IMR-90 (cell line): ENCODE measurements around the gene OR5M11. TPM values are rescaled to one million over a fixed set of nuclear protein-coding genes. Genes with fewer than 3 reads are reported as not detected.

Experiments used
- ATAC-seq: fragments of 200-7000 bp; cut with Tn5 transposase; 2 replicates; pipeline ENCODE4 v1.9.1; 2020; ENCODE audit warnings: low read depth, mild to moderate bottlenecking, moderate library complexity
- BruUV-seq: library from RNA; stranded (reverse); fragments of 400-500 nt; replicated peaks from 2 replicates; lab custom pipeline; 2021; lab: Mats Ljungman, UMichigan
- CTCF ChIA-PET: fragments of 300-600 bp; formaldehyde crosslinking; extraction: SDS; loops from one replicate; lab custom pipeline; 2021; ENCODE audit warnings: antibody characterized with exemption; lab: Yijun Ruan, JAX
- POLR2A ChIA-PET: fragments of 300-600 bp; sonication (Branson Sonifier 250); formaldehyde crosslinking; loops from one replicate; lab custom pipeline; 2022; ENCODE audit warnings: antibody characterized with exemption; ENCODE audit not compliant: unreplicated experiment; lab: Charles Lee
- DNase-seq: peaks from one replicate; pipeline ENCODE4 v3.0.0; 2013
- H2AFZ ChIP-seq: replicated peaks from 2 replicates; pipeline ENCODE3; 2013; ENCODE audit warnings: low read length, mild to moderate bottlenecking; ENCODE audit not compliant: poor library complexity
- H2AK5ac ChIP-seq: 2 replicates; pipeline ENCODE4 v1.6.1; 2013; ENCODE audit warnings: low read depth, low read length, inconsistent platforms
- H2AK9ac ChIP-seq: replicated peaks from 2 replicates; pipeline ENCODE3; 2013; ENCODE audit warnings: mild to moderate bottlenecking, low read depth, low read length, moderate library complexity; ENCODE audit not compliant: poor library complexity
- H2BK120ac ChIP-seq: 2 replicates; pipeline ENCODE4 v1.6.1; 2013; ENCODE audit warnings: low read depth, low read length, inconsistent platforms
- H2BK15ac ChIP-seq: 3 replicates; pipeline ENCODE4 v1.6.1; 2013; ENCODE audit warnings: low read depth, low read length, inconsistent platforms
- H2BK20ac ChIP-seq: 2 replicates; pipeline ENCODE4 v1.6.1; 2013; ENCODE audit warnings: low read depth, mild to moderate bottlenecking, inconsistent platforms, low read length, moderate library complexity
- H2BK5ac ChIP-seq: 2 replicates; pipeline ENCODE4 v1.6.1; 2013; ENCODE audit warnings: mild to moderate bottlenecking, low read depth, low read length, inconsistent platforms; ENCODE audit not compliant: poor library complexity, severe bottlenecking
- H3K14ac ChIP-seq: replicated peaks from 2 replicates; pipeline ENCODE4 v1.6.1; 2013; ENCODE audit warnings: low read depth, low read length, inconsistent platforms
- H3K18ac ChIP-seq: 2 replicates; pipeline ENCODE4 v1.6.1; 2013; ENCODE audit warnings: low read depth, low read length, control low read depth
- H3K23ac ChIP-seq: 2 replicates; pipeline ENCODE4 v1.6.1; 2013; ENCODE audit warnings: low read depth, low read length, inconsistent platforms
- H3K27ac ChIP-seq: 2 replicates; pipeline ENCODE4 v1.5.1; 2013; ENCODE audit warnings: mild to moderate bottlenecking, control low read depth, low read length; ENCODE audit not compliant: insufficient read depth
- H3K27me3 ChIP-seq: 2 replicates; pipeline ENCODE4 v1.6.1; 2013; ENCODE audit warnings: low read length; ENCODE audit not compliant: control insufficient read depth, insufficient read depth
- H3K36me3 ChIP-seq: 2 replicates; pipeline ENCODE4 v1.6.1; 2013; ENCODE audit warnings: low read length, mixed read lengths; ENCODE audit not compliant: control insufficient read depth, insufficient read depth
- H3K4ac ChIP-seq: 2 replicates; pipeline ENCODE4 v1.6.1; 2013; ENCODE audit warnings: low read depth, low read length, inconsistent platforms
- H3K4me1 ChIP-seq: 2 replicates; pipeline ENCODE4 v1.6.1; 2013; ENCODE audit warnings: low read length, mixed read lengths; ENCODE audit not compliant: control insufficient read depth, insufficient read depth
- H3K4me2 ChIP-seq: 2 replicates; pipeline ENCODE4 v1.6.1; 2013; ENCODE audit warnings: low read depth, mild to moderate bottlenecking, control low read depth, low read length, moderate library complexity
- H3K4me3 ChIP-seq: 2 replicates; pipeline ENCODE4 v1.5.1; 2013; ENCODE audit warnings: low read depth, mild to moderate bottlenecking, control low read depth, low read length, moderate library complexity; ENCODE audit not compliant: insufficient read depth
- H3K56ac ChIP-seq: 2 replicates; pipeline ENCODE4 v1.6.1; 2013; ENCODE audit warnings: low read length, inconsistent platforms; ENCODE audit not compliant: insufficient read depth; ENCODE audit errors: extremely low read depth
- H3K79me1 ChIP-seq, 2 experiments: 2 replicates each; pipeline ENCODE4 v1.6.1; 2013; ENCODE audit warnings: low read length in 2 of 2, inconsistent platforms in 1 of 2, low read depth in 1 of 2
- H3K9ac ChIP-seq: 2 replicates; pipeline ENCODE4 v1.6.1; 2013; ENCODE audit warnings: low read depth, low read length, control low read depth
- H3K9me1 ChIP-seq: 2 replicates; pipeline ENCODE4 v1.6.1; 2013; ENCODE audit warnings: low read length, inconsistent platforms; ENCODE audit not compliant: insufficient read depth
- H3K9me3 ChIP-seq: 2 replicates; pipeline ENCODE4 v1.6.1; 2013; ENCODE audit warnings: low read length; ENCODE audit not compliant: control insufficient read depth, insufficient read depth
- H4K20me1 ChIP-seq: 2 replicates; pipeline ENCODE4 v1.6.1; 2013; ENCODE audit warnings: low read length, inconsistent platforms; ENCODE audit not compliant: insufficient read depth
- H4K5ac ChIP-seq: 2 replicates; pipeline ENCODE4 v1.6.1; 2013; ENCODE audit warnings: mild to moderate bottlenecking, low read depth, low read length, control low read depth
- H4K8ac ChIP-seq, 2 experiments: 2 replicates each; pipeline ENCODE4 v1.6.1; 2013; ENCODE audit warnings: low read depth in 2 of 2, low read length in 2 of 2, control low read depth in 1 of 2, inconsistent platforms in 1 of 2
- H4K91ac ChIP-seq: 2 replicates; pipeline ENCODE4 v1.6.1; 2013; ENCODE audit warnings: low read depth, low read length, inconsistent platforms; ENCODE audit not compliant: insufficient read depth
- FOS ChIP-seq: fragments of 150-350 bp; IDR thresholded peaks from 2 replicates; pipeline ENCODE4 v1.6.1; 2016; ENCODE audit warnings: low read depth, low read length
- MAFK ChIP-seq: IDR thresholded peaks from 2 replicates; pipeline ENCODE4 v1.6.1; 2012; ENCODE audit warnings: low read depth, low read length, improper control_type of control experiment
- WGBS, 2 experiments: methylation state at CpG; one replicate each; pipeline versions ENCODE4 v1.1.5 to v1.1.7; 2013; ENCODE audit warnings: missing lambda C conversion rate in 2 of 2; ENCODE audit not compliant: insufficient read length in 1 of 2; ENCODE audit errors: extremely low coverage in 2 of 2; 5-methylcytosine and 5-hydroxymethylcytosine counted together
- dilution Hi-C: fragments of 300-500 bp; cut with HindIII; formaldehyde crosslinking; loops from one replicate; pipeline ENCODE4 v1.14.3; 2018; ENCODE audit warnings: low sequenced_read_pairs; ENCODE audit not compliant: unreplicated experiment
- in situ Hi-C: fragments of 300-500 bp; cut with MboI; formaldehyde crosslinking; loops from 3 replicates; pipeline ENCODE4 v1.14.3; 2019; ENCODE audit warnings: low sequenced_read_pairs, inconsistent platforms, mixed read lengths
- intact Hi-C: fragments of 100-400 bp; cut with micrococcal nuclease; formaldehyde crosslinking; loops from 2 replicates; pipeline ENCODE4 v1.10.0; 2022
- polyA plus RNA-seq, 3 experiments: library from polyadenylated mRNA; depleted of rRNA; stranded (reverse); fragments of >200 nt; gene quantifications; 2 replicates each; pipeline ENCODE4 v1.2.3, GENCODE V29; 2012; ENCODE audit warnings: low replicate concordance in 1 of 3
- total RNA-seq: library from RNA; depleted of rRNA; stranded (reverse); fragments of >200 nt; gene quantifications from 2 replicates; pipeline ENCODE4 v1.2.3, GENCODE V29; 2012

OR5M11 gene
- total and polyA plus RNA-seq, 2 of the 4 experiments (the other 2 are of a cell fraction): not detected

GRCh38 chr11:56513280-56513679 is 29.8 kb downstream of the OR5M11 start:
- Histone ChIP-seq H2AFZ (no peak overlapping the region), H3K18ac (no peak overlapping the region), H3K4ac (no peak overlapping the region), H3K79me1 (no peaks in the 10 kb centered on the region), H4K20me1 (no peaks in the 10 kb centered on the region), H4K8ac (no peak overlapping the region), H2BK20ac (no peak overlapping the region), H2BK15ac (no peak overlapping the region), H4K5ac (no peak overlapping the region), H3K14ac (no peak overlapping the region), H3K4me2 (no peak overlapping the region), H3K27ac (no peak overlapping the region), H3K27me3 (no peaks in the 10 kb centered on the region), H4K91ac (no peak overlapping the region), H3K4me1 (no peaks in the 10 kb centered on the region), H2AK5ac (no peak overlapping the region), H3K9me3 (peaks cover 8% of the 10 kb centered on the region; the same call in 1 of the 2 replicates), H3K23ac (no peak overlapping the region), H2BK5ac (no peak overlapping the region), H2AK9ac (no peak overlapping the region), H2BK120ac (no peak overlapping the region), H3K9ac (no peak overlapping the region), H3K9me1 (no peaks in the 10 kb centered on the region), H3K4me3 (no peak overlapping the region), H3K36me3 (no peaks in the 10 kb centered on the region), H3K56ac (no peak overlapping the region)
- ATAC-seq: no peak
- dilution Hi-C loops (no loop called here), intact Hi-C loops (no loop called here), in situ Hi-C loops (no loop called here)
- CTCF ChIA-PET: interaction anchor here (0.6 kb wide), 1 partner anchor 328 kb away, joined by 3 read pairs; no protein-coding TSS in a partner anchor
- TF ChIP-seq FOS (no peak), MAFK (peak; percentile 56)
- no CpG with 5 or more reads among the region's 1 CpG for WGBS, 2 experiments
- DNase-seq: no peak
- BruUV-seq: no TSS peak
- POLR2A ChIA-PET: no interaction called here
